ENCODE measurements around the gene TSPEAR. TPM values are rescaled to one million over a fixed set of nuclear protein-coding genes. Genes with fewer than 3 reads are reported as not detected.
"Not testable (repeated sequence)": the region's sequence is repeated elsewhere in the genome, so short reads cannot be mapped to it uniquely, and the experiment has no call there.

TSPEAR gene
- total RNA-seq, 4 donors from 2014 or later, result 0.18 to 0.69 (median 0.51) TPM; not detected in 1

DNA sequence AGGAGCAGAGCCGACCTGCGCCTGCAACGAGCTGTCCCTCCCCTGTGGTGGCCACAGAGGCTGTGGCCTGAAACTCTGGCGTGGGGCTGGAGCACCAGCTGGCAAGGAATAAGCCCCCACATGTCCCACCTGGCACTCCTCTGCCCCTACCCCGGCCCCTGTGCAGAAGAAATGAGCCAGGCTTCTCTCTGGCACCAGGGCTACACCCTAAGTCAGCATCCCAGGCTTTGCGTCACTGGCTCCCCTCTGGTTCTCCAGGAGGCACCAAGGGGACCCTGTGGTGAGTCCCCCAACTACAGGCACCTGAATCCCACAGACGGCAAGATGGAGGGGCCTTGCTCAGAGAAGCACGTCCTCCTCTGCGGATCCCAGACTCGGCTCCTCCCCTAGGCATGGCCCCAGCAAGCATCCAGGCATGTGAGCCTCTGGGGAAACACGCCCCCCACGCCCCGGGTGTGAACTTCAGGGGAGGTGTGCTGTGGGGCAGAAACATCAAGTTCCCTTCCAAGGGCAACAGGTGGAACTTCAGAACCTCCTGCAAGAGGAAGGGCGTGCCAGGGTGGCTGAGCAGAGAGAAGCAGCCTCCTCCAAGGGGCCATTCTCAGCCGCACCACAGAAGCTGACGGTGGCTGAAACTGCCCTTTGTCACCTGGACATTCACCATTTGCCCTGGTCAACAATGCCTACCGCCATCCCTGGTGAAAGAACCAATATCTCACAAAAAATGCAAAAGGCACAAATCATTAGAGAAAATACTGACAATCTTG is 108.1 kb downstream of the TSPEAR start:
- TF ChIP-seq, protein P1, sequence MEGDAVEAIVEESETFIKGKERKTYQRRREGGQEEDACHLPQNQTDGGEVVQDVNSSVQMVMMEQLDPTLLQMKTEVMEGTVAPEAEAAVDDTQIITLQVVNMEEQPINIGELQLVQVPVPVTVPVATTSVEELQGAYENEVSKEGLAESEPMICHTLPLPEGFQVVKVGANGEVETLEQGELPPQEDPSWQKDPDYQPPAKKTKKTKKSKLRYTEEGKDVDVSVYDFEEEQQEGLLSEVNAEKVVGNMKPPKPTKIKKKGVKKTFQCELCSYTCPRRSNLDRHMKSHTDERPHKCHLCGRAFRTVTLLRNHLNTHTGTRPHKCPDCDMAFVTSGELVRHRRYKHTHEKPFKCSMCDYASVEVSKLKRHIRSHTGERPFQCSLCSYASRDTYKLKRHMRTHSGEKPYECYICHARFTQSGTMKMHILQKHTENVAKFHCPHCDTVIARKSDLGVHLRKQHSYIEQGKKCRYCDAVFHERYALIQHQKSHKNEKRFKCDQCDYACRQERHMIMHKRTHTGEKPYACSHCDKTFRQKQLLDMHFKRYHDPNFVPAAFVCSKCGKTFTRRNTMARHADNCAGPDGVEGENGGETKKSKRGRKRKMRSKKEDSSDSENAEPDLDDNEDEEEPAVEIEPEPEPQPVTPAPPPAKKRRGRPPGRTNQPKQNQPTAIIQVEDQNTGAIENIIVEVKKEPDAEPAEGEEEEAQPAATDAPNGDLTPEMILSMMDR (IDR thresholded peaks at IDR 0.05), result no peak
- TF ChIP-seq POLR2A (IDR thresholded peaks at IDR 0.05), result no peak
- intact Hi-C loops (cut with DNase I; ENCODE audit: low total_unique reads), result no loop called here
- H3K36me3 ChIP-seq, result no peaks in the 10 kb centered on the region
- no peak overlapping the region for H3K4me3 ChIP-seq
- H3K9me3 ChIP-seq, result no peaks in the 10 kb centered on the region
- no peaks in the 10 kb centered on the region for H3K4me1 ChIP-seq
- H3K27me3 ChIP-seq, result no peaks in the 10 kb centered on the region
- no peak overlapping the region for H3K27ac ChIP-seq
- no peak for DNase-seq

GRCh38 chr21:44602463-44602850 is 108.9 kb downstream of the TSPEAR start:
- H3K36me3 ChIP-seq, result no peaks in the 10 kb centered on the region
- TF ChIP-seq, protein P1 (IDR thresholded peaks at IDR 0.05), result no peak
- TF ChIP-seq POLR2A (IDR thresholded peaks at IDR 0.05), result no peak
- no peaks in the 10 kb centered on the region for H3K9me3 ChIP-seq
- DNase-seq, result no peak
- no peaks in the 10 kb centered on the region for H3K27me3 ChIP-seq
- no peak overlapping the region for H3K27ac ChIP-seq
- H3K4me3 ChIP-seq, result no peak overlapping the region
- no peaks in the 10 kb centered on the region for H3K4me1 ChIP-seq
- intact Hi-C loops (cut with DNase I; ENCODE audit: low total_unique reads), result no loop called here

DNA sequence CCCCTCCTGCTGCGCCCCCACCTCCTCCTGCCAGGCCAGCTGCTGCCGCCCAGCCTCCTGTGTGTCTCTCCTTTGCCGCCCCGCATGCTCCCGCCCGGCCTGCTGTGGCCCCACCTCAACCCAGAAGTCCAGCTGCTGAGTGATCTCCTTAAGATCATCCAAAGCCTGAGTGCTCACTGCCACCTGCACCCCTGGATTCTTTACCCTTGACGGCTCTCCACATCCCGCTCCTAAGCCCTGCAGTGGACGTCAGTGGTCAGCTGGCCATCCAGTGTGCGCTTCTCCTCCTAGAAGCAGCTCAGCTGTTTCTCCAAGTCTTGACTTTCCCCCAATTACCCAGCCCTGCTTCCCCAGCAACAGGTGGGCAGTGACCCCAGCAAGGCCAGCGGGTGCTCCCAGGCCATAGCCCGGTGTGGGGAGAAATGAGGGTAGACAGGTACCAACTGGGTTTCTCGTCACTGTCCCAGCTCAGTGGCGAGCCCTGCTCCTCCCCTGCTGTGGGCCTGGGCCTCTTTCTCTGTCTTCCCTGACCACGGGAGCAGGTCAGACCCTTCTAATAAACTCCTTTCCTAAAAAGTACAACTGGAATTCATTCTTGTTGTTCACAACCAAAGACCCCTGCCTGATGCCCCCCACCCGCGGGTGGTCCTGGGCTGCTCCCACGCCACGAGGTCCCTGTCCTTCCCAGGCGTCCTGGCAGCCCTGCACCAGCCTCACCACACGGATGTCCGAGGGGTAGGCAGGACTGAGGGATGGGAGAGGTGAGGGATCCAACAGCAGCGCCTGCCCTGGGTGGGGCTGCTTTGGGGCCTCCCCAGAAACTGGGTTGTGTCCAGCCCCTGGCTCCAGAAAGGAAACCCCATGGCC is 109.5 kb downstream of the TSPEAR start:
- Histone ChIP-seq H3K27me3 (no peaks in the 10 kb centered on the region), H3K27ac (no peak overlapping the region), H3K4me1 (no peaks in the 10 kb centered on the region), H3K36me3 (no peaks in the 10 kb centered on the region), H3K4me3 (no peak overlapping the region), H3K9me3 (no peaks in the 10 kb centered on the region)
- TF ChIP-seq, protein P1 (IDR thresholded peaks at IDR 0.05), result no peak
- no peak for TF ChIP-seq POLR2A (IDR thresholded peaks at IDR 0.05)
- no peak for DNase-seq
- intact Hi-C loops (cut with DNase I; ENCODE audit: low total_unique reads), result no loop called here

GRCh38 chr21:44601091-44601490 is 110.3 kb downstream of the TSPEAR start:
- intact Hi-C loops (cut with DNase I; ENCODE audit: low total_unique reads); H3K36me3 ChIP-seq; H3K4me3 ChIP-seq; H3K4me1 ChIP-seq; H3K9me3 ChIP-seq; H3K27ac ChIP-seq; DNase-seq; H3K27me3 ChIP-seq: not testable (repeated sequence)

DNA sequence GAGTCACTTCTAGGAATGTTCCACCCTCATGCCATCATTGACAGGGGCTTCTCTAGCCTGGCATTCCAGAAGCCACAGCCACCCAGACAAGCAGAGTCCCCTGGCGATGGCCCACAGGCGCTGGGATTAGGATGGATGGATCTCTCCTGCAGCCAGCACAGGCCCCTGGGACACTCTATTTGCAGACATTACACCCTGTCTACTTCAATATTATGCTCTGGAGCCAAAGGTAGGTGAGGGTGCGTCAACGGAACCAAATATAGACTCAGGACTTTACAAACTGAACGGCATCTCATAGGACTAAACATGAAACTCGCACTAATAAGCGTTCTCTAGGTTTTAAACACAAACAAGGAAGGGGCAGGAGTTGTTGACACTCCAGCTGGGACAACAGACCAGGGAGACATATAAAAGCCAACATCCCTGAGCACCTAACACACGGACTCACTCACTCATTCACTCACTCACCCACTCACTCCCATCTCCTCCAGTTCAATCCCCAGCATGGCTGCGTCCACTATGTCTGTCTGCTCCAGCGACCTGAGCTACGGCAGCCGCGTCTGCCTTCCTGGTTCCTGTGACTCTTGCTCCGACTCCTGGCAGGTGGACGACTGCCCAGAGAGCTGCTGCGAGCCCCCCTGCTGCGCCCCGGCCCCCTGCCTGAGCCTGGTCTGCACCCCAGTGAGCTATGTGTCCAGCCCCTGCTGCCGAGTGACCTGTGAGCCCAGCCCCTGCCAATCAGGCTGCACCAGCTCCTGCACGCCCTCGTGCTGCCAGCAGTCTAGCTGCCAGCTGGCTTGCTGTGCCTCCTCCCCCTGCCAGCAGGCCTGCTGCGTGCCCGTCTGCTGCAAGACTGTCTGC is 111.0 kb downstream of the TSPEAR start, which contains the start of gene KRTAP10-7:
KRTAP10-7 (plus strand) TSS at position 480 of the 861 bp plus-strand sequence; CDS start at position 505, 25 bp downstream.
- DNase-seq; H3K36me3 ChIP-seq; intact Hi-C loops (cut with DNase I; ENCODE audit: low total_unique reads); H3K4me3 ChIP-seq; H3K27ac ChIP-seq; H3K27me3 ChIP-seq; H3K4me1 ChIP-seq; H3K9me3 ChIP-seq: not testable (repeated sequence)
